HEK293 (cell line): ENCODE results near the gene SMIM20.

Experiments
- CTCF ChIA-PET: fragments of 350-600 bp; formaldehyde crosslinking; extraction: SDS; loops from one replicate; lab custom pipeline; 2021; ENCODE audit warnings: antibody characterized with exemption; lab: Yijun Ruan, JAX
- POLR2A ChIA-PET: fragments of 300-600 bp; formaldehyde crosslinking; extraction: SDS; loops from one replicate; lab custom pipeline; 2020; ENCODE audit warnings: antibody characterized with exemption, inconsistent platforms; lab: Yijun Ruan, JAX
- H3K27ac ChIP-seq: fragments of 200-500 bp; sonication (Bioruptor generic); 2 replicates; pipeline ENCODE4 v1.5.1; 2014; ENCODE audit warnings: low read depth, low read length, control low read depth, inconsistent platforms; ENCODE audit errors: extremely low read depth
- H3K36me3 ChIP-seq, 2 experiments: fragments of 200-500 bp in 1 of 2; sonication (Bioruptor generic) in 1 of 2; 1 replicate in 1 of 2; 2 replicates in 1 of 2; pipeline ENCODE4 v1.5.1; 2014 to 2017; ENCODE audit warnings: inconsistent platforms in 2 of 2, low read length in 2 of 2; ENCODE audit not compliant: control insufficient read depth in 2 of 2, insufficient read depth in 1 of 2
- H3K4me1 ChIP-seq: fragments of 200-500 bp; sonication (Bioruptor generic); 2 replicates; pipeline ENCODE4 v1.5.1; 2014; ENCODE audit warnings: mild to moderate bottlenecking, low read length, inconsistent platforms; ENCODE audit not compliant: control insufficient read depth, insufficient read depth
- H3K4me3 ChIP-seq: 2 replicates; pipeline ENCODE4 v1.5.1; 2011; ENCODE audit warnings: low read depth, mild to moderate bottlenecking, control low read depth, low read length, moderate library complexity
- H3K9me3 ChIP-seq: fragments of 200-500 bp; sonication (Bioruptor generic); 2 replicates; pipeline ENCODE4 v1.5.1; 2014; ENCODE audit warnings: low read depth, low read length, inconsistent platforms; ENCODE audit not compliant: control insufficient read depth, insufficient read depth
- KLF8 ChIP-seq: fragments of 450-650 bp; formaldehyde crosslinking; IDR thresholded peaks from 2 replicates; pipeline ENCODE4 v1.5.1; 2016; ENCODE audit warnings: missing biosample characterization, missing genetic modification characterization
- ZBTB17 ChIP-seq: fragments of 450-650 bp; formaldehyde crosslinking; IDR thresholded peaks from 2 replicates; pipeline ENCODE4 v1.5.1; 2016; ENCODE audit warnings: missing biosample characterization, missing genetic modification characterization
- ZNF266 ChIP-seq: fragments of 450-650 bp; formaldehyde crosslinking; IDR thresholded peaks from 2 replicates; pipeline ENCODE4 v1.5.1; 2016; ENCODE audit warnings: missing biosample characterization, missing genetic modification characterization, low read depth
- ZNF311 ChIP-seq: fragments of 450-650 bp; formaldehyde crosslinking; IDR thresholded peaks from 2 replicates; pipeline ENCODE4 v1.5.1; 2017; ENCODE audit warnings: missing biosample characterization, missing genetic modification characterization, borderline replicate concordance
- ZNF544 ChIP-seq: fragments of 450-650 bp; formaldehyde crosslinking; IDR thresholded peaks from 2 replicates; pipeline ENCODE4 v1.5.0; 2017; ENCODE audit warnings: missing biosample characterization, missing genetic modification characterization
- ZNF600 ChIP-seq: fragments of 450-650 bp; formaldehyde crosslinking; IDR thresholded peaks from 2 replicates; pipeline ENCODE4 v1.5.1; 2016; ENCODE audit warnings: missing biosample characterization, missing genetic modification characterization
- ZNF776 ChIP-seq: fragments of 450-650 bp; formaldehyde crosslinking; IDR thresholded peaks from 2 replicates; pipeline ENCODE4 v1.5.0; 2017; ENCODE audit warnings: missing biosample characterization, missing genetic modification characterization, borderline replicate concordance
- TF ChIP-seq, protein P1 (sequence below): fragments of 450-650 bp; formaldehyde crosslinking; IDR thresholded peaks from 2 replicates; pipeline ENCODE4 v1.5.1; 2016; ENCODE audit warnings: missing biosample characterization, missing genetic modification characterization
- TF ChIP-seq, protein P2 (sequence below): fragments of 450-650 bp; formaldehyde crosslinking; IDR thresholded peaks from 2 replicates; pipeline ENCODE4 v1.5.1; 2016; ENCODE audit warnings: missing biosample characterization, missing genetic modification characterization
- TF ChIP-seq, protein P3 (sequence below): fragments of 450-650 bp; formaldehyde crosslinking; IDR thresholded peaks from 2 replicates; pipeline ENCODE4 v1.5.1; 2016; ENCODE audit warnings: missing biosample characterization, missing genetic modification characterization
- TF ChIP-seq, protein P4 (sequence below): fragments of 450-650 bp; IDR thresholded peaks from 2 replicates; pipeline ENCODE4 v1.5.1; 2018; ENCODE audit warnings: missing biosample characterization, missing genetic modification characterization
- TF ChIP-seq, protein P5 (sequence below): IDR thresholded peaks from 2 replicates; pipeline ENCODE4 v1.6.1; 2011; ENCODE audit warnings: mild to moderate bottlenecking, low read depth, low read length, borderline replicate concordance
- TF ChIP-seq, protein P6 (sequence below): fragments of 450-650 bp; formaldehyde crosslinking; IDR thresholded peaks from 2 replicates; pipeline ENCODE4 v1.5.1; 2016; ENCODE audit warnings: missing biosample characterization, missing genetic modification characterization

Gene SMIM20

DNA sequence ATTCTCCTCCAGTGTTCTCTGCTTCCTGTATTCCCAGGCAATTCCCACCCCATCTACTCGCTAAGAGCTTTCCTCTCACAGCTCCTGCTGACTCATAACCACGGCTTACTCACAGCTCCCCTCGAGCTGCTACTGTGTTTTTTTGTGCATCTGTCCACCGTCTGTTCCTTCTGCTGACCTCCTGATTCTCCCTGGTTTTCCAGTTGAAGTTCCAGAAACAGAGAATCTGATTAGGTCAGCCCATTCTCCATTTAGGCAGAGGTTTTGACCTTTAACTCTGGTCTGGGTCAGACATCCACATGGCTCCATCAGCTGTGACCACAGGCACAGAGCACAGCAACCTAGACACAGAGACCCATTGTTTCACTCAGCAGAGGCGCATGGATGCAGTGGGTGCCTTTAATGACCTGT is 5.5 kb upstream of the SMIM20 start (continued):
- TF ChIP-seq, protein P1, sequence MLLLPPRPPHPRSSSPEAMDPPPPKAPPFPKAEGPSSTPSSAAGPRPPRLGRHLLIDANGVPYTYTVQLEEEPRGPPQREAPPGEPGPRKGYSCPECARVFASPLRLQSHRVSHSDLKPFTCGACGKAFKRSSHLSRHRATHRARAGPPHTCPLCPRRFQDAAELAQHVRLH: no peak
- TF ChIP-seq, protein P2, sequence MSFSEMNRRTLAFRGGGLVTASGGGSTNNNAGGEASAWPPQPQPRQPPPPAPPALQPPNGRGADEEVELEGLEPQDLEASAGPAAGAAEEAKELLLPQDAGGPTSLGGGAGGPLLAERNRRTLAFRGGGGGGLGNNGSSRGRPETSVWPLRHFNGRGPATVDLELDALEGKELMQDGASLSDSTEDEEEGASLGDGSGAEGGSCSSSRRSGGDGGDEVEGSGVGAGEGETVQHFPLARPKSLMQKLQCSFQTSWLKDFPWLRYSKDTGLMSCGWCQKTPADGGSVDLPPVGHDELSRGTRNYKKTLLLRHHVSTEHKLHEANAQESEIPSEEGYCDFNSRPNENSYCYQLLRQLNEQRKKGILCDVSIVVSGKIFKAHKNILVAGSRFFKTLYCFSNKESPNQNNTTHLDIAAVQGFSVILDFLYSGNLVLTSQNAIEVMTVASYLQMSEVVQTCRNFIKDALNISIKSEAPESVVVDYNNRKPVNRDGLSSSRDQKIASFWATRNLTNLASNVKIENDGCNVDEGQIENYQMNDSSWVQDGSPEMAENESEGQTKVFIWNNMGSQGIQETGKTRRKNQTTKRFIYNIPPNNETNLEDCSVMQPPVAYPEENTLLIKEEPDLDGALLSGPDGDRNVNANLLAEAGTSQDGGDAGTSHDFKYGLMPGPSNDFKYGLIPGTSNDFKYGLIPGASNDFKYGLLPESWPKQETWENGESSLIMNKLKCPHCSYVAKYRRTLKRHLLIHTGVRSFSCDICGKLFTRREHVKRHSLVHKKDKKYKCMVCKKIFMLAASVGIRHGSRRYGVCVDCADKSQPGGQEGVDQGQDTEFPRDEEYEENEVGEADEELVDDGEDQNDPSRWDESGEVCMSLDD: no peak
- TF ChIP-seq, protein P3, sequence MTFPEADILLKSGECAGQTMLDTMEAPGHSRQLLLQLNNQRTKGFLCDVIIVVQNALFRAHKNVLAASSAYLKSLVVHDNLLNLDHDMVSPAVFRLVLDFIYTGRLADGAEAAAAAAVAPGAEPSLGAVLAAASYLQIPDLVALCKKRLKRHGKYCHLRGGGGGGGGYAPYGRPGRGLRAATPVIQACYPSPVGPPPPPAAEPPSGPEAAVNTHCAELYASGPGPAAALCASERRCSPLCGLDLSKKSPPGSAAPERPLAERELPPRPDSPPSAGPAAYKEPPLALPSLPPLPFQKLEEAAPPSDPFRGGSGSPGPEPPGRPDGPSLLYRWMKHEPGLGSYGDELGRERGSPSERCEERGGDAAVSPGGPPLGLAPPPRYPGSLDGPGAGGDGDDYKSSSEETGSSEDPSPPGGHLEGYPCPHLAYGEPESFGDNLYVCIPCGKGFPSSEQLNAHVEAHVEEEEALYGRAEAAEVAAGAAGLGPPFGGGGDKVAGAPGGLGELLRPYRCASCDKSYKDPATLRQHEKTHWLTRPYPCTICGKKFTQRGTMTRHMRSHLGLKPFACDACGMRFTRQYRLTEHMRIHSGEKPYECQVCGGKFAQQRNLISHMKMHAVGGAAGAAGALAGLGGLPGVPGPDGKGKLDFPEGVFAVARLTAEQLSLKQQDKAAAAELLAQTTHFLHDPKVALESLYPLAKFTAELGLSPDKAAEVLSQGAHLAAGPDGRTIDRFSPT: no peak
- no peak for TF ChIP-seq ZNF776 (tag by site-specific recombination)
- TF ChIP-seq ZNF311 (tag by site-specific recombination): no peak
- no peak for TF ChIP-seq ZNF544 (tag by site-specific recombination)
- TF ChIP-seq, protein P4, sequence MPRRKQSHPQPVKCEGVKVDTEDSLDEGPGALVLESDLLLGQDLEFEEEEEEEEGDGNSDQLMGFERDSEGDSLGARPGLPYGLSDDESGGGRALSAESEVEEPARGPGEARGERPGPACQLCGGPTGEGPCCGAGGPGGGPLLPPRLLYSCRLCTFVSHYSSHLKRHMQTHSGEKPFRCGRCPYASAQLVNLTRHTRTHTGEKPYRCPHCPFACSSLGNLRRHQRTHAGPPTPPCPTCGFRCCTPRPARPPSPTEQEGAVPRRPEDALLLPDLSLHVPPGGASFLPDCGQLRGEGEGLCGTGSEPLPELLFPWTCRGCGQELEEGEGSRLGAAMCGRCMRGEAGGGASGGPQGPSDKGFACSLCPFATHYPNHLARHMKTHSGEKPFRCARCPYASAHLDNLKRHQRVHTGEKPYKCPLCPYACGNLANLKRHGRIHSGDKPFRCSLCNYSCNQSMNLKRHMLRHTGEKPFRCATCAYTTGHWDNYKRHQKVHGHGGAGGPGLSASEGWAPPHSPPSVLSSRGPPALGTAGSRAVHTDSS (tag by site-specific recombination): no peak
- TF ChIP-seq, protein P5, sequence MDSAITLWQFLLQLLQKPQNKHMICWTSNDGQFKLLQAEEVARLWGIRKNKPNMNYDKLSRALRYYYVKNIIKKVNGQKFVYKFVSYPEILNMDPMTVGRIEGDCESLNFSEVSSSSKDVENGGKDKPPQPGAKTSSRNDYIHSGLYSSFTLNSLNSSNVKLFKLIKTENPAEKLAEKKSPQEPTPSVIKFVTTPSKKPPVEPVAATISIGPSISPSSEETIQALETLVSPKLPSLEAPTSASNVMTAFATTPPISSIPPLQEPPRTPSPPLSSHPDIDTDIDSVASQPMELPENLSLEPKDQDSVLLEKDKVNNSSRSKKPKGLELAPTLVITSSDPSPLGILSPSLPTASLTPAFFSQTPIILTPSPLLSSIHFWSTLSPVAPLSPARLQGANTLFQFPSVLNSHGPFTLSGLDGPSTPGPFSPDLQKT: no peak
- TF ChIP-seq ZNF266: peak; percentile 23; the same call in 1 of the 2 replicates
- 0 out of 2 replicates have a peak, but pooled peaks have one; percentile 31 for TF ChIP-seq ZNF600 (tag by site-specific recombination)

DNA sequence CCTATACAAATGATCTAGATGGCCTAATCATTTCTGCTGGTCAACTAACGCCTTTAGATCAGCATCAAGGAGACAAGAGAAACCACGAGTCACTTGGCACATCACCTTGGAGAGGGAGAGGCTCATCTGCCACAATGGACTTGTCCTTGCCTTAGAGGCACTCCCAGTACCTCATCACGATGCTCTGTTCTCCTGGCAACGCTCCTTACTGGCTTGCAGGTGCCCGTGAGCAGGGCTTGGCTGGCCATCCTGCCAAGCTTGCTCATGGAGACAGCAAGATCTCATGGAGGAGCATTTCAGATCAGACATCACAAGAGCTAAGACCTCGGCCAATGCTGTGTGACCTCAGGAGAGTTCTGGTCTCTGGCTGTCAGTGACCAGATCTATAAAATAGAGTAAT is 2.7 kb upstream of the SMIM20 start:
- H3K4me1 ChIP-seq: no peaks in the 10 kb centered on the region
- H3K4me3 ChIP-seq: no peak overlapping the region
- TF ChIP-seq KLF8 (tag by site-specific recombination) (no peak), ZBTB17 (tag by site-specific recombination) (no peak)
- TF ChIP-seq, protein P6, sequence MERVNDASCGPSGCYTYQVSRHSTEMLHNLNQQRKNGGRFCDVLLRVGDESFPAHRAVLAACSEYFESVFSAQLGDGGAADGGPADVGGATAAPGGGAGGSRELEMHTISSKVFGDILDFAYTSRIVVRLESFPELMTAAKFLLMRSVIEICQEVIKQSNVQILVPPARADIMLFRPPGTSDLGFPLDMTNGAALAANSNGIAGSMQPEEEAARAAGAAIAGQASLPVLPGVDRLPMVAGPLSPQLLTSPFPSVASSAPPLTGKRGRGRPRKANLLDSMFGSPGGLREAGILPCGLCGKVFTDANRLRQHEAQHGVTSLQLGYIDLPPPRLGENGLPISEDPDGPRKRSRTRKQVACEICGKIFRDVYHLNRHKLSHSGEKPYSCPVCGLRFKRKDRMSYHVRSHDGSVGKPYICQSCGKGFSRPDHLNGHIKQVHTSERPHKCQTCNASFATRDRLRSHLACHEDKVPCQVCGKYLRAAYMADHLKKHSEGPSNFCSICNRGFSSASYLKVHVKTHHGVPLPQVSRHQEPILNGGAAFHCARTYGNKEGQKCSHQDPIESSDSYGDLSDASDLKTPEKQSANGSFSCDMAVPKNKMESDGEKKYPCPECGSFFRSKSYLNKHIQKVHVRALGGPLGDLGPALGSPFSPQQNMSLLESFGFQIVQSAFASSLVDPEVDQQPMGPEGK (tag by site-specific recombination): no peak
- CTCF ChIA-PET: interaction anchor here (0.7 kb wide), 1 partner anchor 34 kb away, joined by 4 read pairs; no protein-coding TSS in a partner anchor
- POLR2A ChIA-PET: no interaction called here
- no peak overlapping the region for H3K27ac ChIP-seq
- no peaks in the 10 kb centered on the region for H3K36me3 ChIP-seq
- H3K9me3 ChIP-seq: no peaks in the 10 kb centered on the region
